KOPT-K1 (cell line): ENCODE measurements around the gene ANKFY1.

Experiments
- H3K27ac ChIP-seq: fragments of 200-600 bp; sonication (generic); 2 replicates; pipeline ENCODE4 v1.5.1; 2016; ENCODE audit warnings: antibody characterized with exemption, mild to moderate bottlenecking, low read depth, low read length; ENCODE audit not compliant: poor library complexity, severe bottlenecking
- H3K36me3 ChIP-seq: fragments of 200-600 bp; sonication (generic); 2 replicates; pipeline ENCODE4 v1.5.1; 2017; ENCODE audit warnings: antibody characterized with exemption, mild to moderate bottlenecking, low read length, moderate library complexity; ENCODE audit not compliant: insufficient read depth
- H3K9me3 ChIP-seq: fragments of 200-600 bp; sonication (generic); 2 replicates; pipeline ENCODE4 v1.5.1; 2017; ENCODE audit warnings: antibody characterized with exemption, low read length, mild to moderate bottlenecking; ENCODE audit not compliant: insufficient read depth, poor library complexity, severe bottlenecking

Gene ANKFY1

DNA sequence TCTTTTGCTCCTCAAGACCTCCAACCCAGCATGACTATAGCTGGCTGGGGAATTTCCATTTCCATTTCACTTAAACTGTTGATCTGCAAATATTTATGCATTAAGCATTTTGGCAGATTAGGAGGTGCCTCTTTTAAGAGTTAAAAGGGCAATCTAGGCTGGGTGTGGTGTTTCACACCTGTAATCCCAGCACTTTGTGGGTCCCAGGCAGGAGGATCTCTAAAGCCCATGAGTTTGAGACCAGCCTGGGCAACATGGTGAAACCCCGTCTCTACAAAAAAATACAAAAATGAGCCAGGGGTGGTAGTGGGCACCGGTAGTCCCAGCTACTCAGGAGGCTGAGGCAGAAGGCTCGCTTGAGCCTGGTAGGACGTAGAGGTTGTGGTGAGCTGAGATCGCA is 17.1 kb downstream of the ANKFY1 start:
- Histone ChIP-seq H3K36me3 (peaks cover 50% of the 10 kb centered on the region), H3K27ac (no peak overlapping the region), H3K9me3 (no peaks in the 10 kb centered on the region)

DNA sequence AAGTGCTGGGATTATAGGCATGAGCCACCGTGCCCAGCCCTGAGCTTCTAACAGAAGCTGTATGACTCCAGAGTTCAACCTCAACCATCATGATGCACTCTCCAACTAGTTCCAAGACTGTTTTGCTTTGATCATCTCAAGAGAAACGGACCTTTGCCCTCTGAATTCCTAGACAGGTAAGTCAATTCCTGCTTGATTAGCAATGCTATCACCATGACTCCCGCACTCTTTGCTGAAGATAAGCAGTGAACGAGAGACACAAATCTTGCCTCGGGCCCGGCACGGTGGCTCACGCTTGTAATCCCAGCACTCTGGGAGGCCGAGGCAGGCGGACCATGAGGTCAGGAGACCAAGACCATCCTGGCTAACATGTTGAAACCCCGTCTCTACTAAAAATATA is 22.2 kb downstream of the ANKFY1 start:
- no peaks in the 10 kb centered on the region for H3K9me3 ChIP-seq
- H3K27ac ChIP-seq = no peak overlapping the region
- peaks cover 68% of the 10 kb centered on the region for H3K36me3 ChIP-seq

DNA sequence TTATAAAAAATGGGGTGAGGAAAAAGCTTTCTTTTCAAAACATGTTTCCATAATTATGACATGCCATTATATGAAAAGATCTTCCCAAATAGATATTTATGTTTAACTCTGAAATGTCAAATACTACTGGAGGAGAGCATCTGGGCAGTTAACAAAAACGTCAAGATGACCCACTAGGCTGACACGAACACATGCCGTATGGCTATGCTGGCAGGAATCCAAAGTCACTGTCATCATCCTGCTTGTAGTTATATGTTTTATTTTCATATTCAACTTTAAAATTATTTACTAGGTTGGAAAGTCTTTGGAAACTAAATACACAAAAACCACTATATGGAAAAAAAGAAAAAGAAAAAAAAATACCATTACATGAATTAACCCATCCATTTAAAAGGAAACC is 27.3 kb downstream of the ANKFY1 start:
- Histone ChIP-seq H3K9me3 (no peaks in the 10 kb centered on the region), H3K27ac (no peak overlapping the region), H3K36me3 (peaks cover 88% of the 10 kb centered on the region)

DNA sequence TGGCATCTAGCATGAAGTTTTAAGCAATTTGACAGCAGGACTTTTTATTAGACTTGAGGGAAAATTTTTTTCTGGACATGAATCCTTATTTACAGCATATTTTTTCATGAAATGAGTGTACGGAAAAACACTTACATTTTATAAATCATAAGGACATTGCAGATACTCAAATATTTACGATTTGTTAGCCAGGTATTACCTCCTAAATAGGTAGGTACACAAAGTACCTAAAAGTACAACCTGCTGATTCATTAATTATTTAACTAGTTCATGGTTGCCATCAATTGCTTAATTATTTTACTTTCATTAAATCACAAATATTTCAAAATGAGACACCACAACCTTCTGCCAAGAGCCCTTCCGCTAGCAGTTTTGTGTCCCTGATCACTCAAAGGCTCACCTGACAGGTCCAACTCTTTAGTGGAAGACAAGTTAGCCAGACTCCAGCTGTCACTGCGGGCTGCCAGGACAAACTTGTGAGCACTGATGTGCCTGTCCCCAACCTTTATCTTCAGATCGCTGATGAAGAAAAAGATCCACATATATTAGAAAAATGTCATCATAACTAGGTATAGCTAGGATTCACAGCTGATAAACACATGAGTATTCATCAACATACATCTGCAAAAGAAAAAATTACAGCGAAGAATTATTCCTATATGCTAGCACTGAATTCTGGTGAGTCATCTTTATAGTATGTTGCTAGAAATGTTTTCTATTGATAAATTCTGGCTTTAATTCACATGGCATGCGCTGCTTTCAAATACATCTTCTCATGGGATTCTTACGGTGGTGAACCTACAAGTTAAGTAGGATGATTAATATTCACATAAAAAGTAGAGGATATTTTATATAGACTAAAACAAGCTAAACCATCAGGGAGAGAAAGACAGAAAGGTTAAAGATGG is 28.2 kb downstream of the ANKFY1 start:
- peaks cover 88% of the 10 kb centered on the region for H3K36me3 ChIP-seq
- H3K9me3 ChIP-seq = no peaks in the 10 kb centered on the region
- no peak overlapping the region for H3K27ac ChIP-seq

DNA sequence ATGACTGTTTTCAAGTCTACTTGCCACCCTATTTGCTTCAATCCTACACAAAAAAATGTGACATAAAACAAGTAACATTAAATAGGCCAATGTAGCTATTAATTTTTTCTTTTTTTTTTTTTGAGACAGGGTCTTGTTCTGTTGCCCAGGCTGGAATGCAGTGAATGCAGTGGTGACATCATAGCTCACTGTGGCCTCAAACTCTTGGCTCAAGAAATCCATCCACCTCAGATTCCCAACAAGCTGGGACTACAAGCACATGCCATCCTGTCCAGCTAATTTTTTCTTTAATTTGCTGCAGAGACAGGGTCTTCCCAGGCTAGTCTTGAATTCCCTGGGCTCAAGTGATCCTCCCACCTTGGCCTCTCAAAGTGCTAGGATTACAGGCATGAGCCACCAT is 29.4 kb downstream of the ANKFY1 start:
- Histone ChIP-seq H3K9me3 (no peaks in the 10 kb centered on the region), H3K27ac (no peak overlapping the region), H3K36me3 (peaks cover 90% of the 10 kb centered on the region)

DNA sequence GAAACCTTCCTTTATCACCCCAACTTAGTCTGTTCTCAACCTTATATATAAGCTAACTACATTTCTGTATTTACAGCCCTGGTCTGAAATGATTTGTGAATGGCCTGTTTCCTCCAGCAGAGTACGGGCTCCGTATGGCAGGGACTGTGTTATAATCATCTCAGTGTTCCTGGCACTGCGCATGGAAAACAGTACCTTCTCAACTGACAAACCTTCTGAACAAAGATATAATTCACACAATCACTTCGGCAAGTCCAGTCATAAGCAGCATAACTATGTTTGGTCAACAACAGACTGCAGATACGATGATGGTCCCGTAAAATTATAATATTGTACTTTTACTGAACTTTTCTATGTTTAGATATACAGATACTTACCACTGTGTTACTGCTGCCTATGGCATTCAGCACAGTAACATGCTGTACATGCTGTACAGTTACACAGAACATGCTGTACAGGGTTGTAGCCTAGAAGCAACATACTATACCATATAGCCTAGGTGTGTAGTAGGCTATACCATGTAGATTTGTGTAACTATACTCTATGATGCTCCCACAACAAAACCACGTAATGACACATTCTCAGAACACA is 30.0 kb downstream of the ANKFY1 start:
- H3K27ac ChIP-seq = no peak overlapping the region
- H3K9me3 ChIP-seq = no peaks in the 10 kb centered on the region
- peaks cover 88% of the 10 kb centered on the region for H3K36me3 ChIP-seq

DNA sequence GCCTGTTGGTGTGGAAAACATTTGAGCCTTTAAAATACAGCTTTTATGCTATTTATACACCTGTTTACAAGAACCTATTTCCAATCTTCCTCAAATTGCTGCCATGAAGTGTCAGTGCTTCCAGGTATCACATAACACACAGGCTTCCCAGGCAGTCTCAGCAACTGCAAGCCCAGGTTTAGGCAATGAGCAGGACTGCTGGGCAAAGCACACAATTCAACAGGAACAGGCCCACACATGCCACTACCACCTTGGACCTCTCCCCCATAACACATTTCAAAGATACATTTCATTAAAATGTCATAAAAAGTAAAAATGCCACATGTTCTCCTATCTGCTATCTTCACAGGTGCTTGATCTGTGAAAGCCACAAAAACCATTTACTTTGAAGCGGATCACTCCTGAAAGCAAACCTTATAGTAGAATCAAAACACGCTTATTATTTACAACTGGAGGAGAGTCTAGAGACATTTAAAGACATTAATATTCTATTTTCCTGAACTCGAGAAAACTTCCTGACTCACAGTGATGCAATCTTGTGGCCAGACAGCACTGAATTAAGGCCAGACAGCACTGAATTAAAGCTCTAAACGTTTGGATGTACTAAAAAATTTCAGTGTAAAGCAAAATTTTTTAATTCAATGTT is 31.5 kb downstream of the ANKFY1 start:
- H3K27ac ChIP-seq = no peak overlapping the region
- H3K9me3 ChIP-seq = no peaks in the 10 kb centered on the region
- peaks cover 89% of the 10 kb centered on the region for H3K36me3 ChIP-seq

DNA sequence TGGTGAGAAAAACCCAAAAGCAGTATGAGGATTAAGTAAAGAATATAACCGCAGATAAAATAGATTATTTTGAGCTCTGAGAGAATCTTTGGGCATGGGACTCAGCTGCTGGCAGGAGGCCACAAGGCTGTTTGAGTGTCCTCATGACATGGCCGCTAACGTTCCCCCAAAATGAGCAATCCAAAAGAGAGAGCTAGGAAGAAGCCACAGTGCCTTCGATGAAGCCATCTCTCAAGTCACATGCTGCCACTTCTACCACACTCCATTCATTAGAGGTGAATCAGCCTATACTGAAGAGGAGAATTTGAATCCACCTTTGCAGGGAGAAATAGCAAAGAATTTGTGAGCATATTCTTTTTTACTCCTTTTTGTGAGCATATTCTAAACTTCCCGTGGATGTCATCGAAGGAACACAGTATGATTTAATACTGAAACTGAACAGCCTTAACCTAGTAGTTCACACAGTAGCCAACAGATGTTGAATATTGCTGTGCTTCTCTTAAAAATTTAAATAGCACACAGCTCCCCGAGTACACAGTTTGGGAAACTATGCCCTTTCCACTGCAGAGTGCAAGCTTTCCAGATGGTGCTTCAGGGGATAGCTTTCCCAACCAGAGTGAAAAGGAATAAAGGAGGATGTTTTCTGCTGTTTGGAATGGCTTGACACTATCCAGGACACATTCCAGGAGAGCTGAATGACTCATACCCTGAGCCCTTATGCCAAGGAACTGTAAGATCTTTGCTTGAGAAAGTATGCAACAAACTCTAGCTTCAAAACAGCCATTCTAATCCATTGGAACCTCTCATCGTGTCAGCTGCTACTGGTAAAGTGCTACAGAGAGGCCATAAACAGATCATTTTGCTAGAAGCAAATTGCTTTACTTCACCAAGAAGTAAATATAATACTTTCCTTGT is 33.9 kb downstream of the ANKFY1 start:
- Histone ChIP-seq H3K27ac (no peak overlapping the region), H3K9me3 (no peaks in the 10 kb centered on the region), H3K36me3 (peaks cover 77% of the 10 kb centered on the region)

DNA sequence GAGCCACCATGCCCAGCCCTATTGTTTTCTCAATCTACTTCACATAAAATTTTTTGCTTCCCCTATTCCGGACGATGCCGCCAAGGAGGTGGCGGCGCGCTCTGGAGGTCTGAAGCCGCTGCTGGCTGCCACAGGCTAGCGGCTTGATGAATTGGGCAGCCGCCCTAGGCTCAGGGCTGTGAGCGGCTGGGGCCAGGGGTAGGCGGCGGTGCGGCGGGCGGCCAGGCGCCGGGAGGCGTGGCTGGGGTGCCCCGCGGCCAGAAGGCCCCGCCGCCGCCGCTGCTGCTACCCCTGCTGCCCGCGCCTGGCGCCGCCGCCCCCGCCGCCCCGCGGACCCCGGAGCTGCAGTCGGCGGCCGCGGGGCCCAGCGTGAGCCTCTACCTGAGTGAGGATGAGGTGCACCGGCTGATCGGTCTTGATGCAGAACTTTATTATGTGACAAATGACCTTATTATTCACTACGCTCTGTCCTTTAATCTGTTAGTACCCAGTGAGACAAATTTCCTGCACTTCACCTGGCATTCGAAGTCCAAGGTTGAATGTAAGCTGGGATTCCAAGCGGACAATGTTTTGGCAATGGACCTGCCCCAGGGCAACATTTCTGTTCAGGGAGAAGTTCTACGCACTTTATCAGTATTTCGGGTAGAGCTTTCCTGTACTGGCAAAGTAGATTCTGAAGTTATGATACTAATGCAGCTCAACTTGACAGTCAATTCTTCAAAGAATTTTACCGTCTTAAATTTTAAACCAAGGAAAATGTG is 41.7 kb downstream of the ANKFY1 start:
- no peaks in the 10 kb centered on the region for H3K9me3 ChIP-seq
- no peak overlapping the region for H3K27ac ChIP-seq
- peaks cover 48% of the 10 kb centered on the region for H3K36me3 ChIP-seq

DNA sequence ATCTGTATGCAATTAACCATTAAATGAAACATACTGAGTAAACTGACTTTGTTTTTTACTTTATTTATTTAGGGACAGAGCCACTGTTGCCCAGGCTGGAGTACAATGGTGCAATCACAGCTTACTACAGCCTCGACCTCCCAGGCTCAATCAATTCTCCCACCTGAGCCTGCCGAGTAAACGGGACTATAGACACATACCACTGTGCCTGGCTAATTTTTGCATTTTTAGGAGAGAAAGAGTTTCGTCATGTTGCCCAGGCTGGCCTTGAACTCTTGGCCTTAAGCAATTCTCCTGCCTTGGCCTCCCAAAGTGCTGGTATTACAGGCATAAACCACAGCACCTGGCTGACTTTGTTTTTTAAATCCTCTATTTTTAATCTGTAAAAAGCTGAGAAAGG is 42.6 kb downstream of the ANKFY1 start:
- peaks cover 52% of the 10 kb centered on the region for H3K36me3 ChIP-seq
- no peaks in the 10 kb centered on the region for H3K9me3 ChIP-seq
- no peak overlapping the region for H3K27ac ChIP-seq

DNA sequence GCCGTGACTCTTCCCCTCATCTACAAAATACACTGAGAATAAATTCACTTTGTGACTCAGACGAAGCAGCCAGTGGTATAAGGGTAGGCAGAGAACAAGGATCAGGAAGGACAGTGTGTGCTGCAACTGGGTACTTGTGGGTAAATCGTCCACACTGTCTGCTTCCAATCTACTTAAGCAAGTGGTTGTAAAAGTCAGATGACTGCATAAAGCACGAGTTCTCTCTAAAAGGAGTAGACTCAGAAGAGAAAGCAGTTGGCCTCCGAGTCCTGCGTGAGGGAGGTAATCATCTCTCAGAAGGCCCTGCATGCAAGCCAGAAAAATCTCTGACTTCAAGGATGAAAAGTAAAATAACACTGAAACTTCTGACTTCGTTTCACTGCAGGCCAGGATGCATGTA is 43.1 kb downstream of the ANKFY1 start:
- Histone ChIP-seq H3K9me3 (no peaks in the 10 kb centered on the region), H3K36me3 (peaks cover 52% of the 10 kb centered on the region), H3K27ac (no peak overlapping the region)

DNA sequence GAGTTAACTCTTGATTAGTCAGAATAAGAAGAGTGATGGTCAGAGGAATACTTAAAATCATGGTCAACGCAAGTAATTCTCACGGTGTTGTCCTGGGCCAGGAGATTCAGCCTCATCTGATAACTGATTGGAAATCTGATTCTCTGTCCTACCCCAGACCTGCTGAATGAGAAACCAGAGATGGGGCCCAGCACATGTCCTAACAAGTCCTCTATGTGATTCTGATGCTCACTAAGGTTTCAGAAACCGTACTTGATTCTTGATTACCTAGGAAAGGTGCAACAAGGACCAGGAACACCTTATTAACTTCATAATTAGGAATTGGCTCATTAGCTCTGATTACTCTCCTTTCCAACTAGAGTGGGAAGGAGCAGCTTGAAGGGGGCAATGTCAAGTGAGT is 44.5 kb downstream of the ANKFY1 start:
- Histone ChIP-seq H3K9me3 (no peaks in the 10 kb centered on the region), H3K27ac (no peak overlapping the region), H3K36me3 (peaks cover 60% of the 10 kb centered on the region)

DNA sequence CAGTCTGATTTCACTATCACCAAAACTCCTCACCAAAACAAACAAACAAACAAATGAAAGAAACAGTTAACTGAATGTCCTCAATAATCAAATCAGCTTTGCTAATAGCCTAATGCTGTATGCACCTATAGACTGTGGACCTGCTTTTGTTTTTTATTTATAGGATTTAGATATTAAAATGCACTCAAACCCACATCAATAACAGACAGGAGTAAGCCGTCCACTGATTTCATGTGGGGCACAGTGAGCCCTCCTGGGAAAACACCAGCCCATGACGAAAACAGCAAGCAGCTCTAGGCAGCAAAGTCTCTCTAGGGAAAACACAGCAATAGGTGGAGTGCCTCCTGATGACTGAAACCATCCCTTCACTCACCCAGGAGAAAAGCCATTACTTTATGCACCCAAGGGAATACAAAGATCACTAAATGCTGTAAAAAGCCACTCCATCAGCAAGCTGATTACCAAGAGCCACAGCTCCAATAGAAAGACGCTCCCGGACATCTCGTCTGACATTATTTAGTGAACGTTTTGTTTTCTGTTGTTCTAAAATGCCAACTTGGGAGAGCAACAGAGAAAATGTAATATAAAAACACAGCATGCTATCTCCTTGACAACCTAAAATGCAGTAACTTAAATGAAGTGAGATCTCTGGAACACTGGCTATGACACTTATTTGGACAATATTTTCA is 47.8 kb downstream of the ANKFY1 start:
- H3K27ac ChIP-seq = no peak overlapping the region
- H3K9me3 ChIP-seq = no peaks in the 10 kb centered on the region
- peaks cover 70% of the 10 kb centered on the region for H3K36me3 ChIP-seq

DNA sequence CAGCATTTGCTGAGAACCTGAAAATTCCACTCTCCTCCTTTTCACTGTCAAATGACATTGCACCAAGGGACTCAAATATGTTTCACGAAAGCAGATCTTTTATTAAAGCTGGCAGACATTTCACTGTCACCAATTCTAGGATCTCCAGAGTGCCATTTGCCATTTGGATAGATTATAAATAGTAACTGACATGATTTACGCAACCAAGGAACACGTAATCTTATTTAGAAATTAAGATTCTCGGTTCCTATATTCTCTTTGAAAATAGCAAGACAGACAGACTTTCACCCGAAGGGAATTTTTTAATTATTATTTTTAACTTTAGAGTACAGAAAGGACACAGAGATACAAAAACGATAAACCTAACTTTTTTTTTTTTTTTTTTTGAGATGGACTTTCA is 49.6 kb downstream of the ANKFY1 start:
- Histone ChIP-seq H3K27ac (no peak overlapping the region), H3K9me3 (no peaks in the 10 kb centered on the region), H3K36me3 (peaks cover 80% of the 10 kb centered on the region)
